Esophagus squamous epithelium (tissue), 4 donors: ENCODE measurements around the gene HMMR.
A peak's percentile ranks its signal among the peaks of the same experiment; 100 is the strongest.

Experiments used
- CTCF ChIP-seq, 6 experiments: fragments of 450-650 bp in 4 of 6; fragments of 200-600 bp in 2 of 6; sonication (generic) in 2 of 6; IDR thresholded peaks; one replicate each; pipeline ENCODE4 v1.5.1; 2016 to 2019; ENCODE audit warnings: antibody characterized with exemption in 6 of 6, mild to moderate bottlenecking in 4 of 6, moderate library complexity in 4 of 6
- POLR2A ChIP-seq, 4 donors: fragments of 450-650 bp; IDR thresholded peaks; one replicate each; pipeline ENCODE4 v1.6.1; 2017; ENCODE audit warnings: antibody characterized with exemption in 4 of 4, mild to moderate bottlenecking in 4 of 4, moderate library complexity in 3 of 4

GRCh38 chr5:163459819-163460561 is 442 bp upstream of the HMMR start, which contains the start of gene NUDCD2:
- TF ChIP-seq POLR2A (IDR thresholded peaks at IDR 0.05): peak in 3 of 4 donors; percentile 59 to 89 (median 87)
- peak in 1 of 6 experiments; percentile 32 for TF ChIP-seq CTCF (IDR thresholded peaks at IDR 0.05)
